Hematopoietic multipotent progenitor cell treated with erythropoietin and hydrocortisone succinate and interleukin-3 and kit ligand, for 15 days (in vitro differentiated cells): ENCODE results near the gene FAM111B.
"Not testable (repeated sequence)": the region's sequence is repeated elsewhere in the genome, so short reads cannot be mapped to it uniquely, and the experiment has no call there.

Experiments
- DNase-seq: peaks from one replicate; pipeline ENCODE4 v3.0.0-alpha.2; 2015; ENCODE audit warnings: low spot score

The FAM111B gene

GRCh38 chr11:59106363-59107336 is at the start of gene FAM111B:
Gene FAM111B, plus strand, starts transcription at chr11:59107237. Its CDS starts 2,389 bp downstream, at chr11:59109626.
- peak; percentile 31 for DNase-seq

GRCh38 chr11:59058120-59059033 is 48.7 kb upstream of the FAM111B start:
- DNase-seq: peak; percentile 52

- not testable (repeated sequence) for DNase-seq
These were observed 46.9 kb upstream of the FAM111B start for GRCh38 chr11:59060096-59060495.

GRCh38 chr11:59062602-59063529 is 44.2 kb upstream of the FAM111B start:
- DNase-seq: no peak

GRCh38 chr11:59063996-59064727 is 42.9 kb upstream of the FAM111B start:
- not testable (repeated sequence) for DNase-seq

GRCh38 chr11:59069087-59069486 is 38.0 kb upstream of the FAM111B start:
- DNase-seq: no peak

GRCh38 chr11:59076876-59077571 is 30.0 kb upstream of the FAM111B start:
- no peak for DNase-seq

GRCh38 chr11:59078435-59078834 is 28.6 kb upstream of the FAM111B start:
- DNase-seq: no peak

- DNase-seq: no peak
These were observed 28.0 kb upstream of the FAM111B start for GRCh38 chr11:59079086-59079485.

GRCh38 chr11:59080421-59080820 is 26.6 kb upstream of the FAM111B start:
- not testable (repeated sequence) for DNase-seq

GRCh38 chr11:59081430-59082020 is 25.5 kb upstream of the FAM111B start:
- DNase-seq: not testable (repeated sequence)

- not testable (repeated sequence) for DNase-seq
These were observed 21.0 kb upstream of the FAM111B start, which contains the start of gene GLYATL1B for GRCh38 chr11:59086007-59086406. Gene GLYATL1B, plus strand, starts transcription at chr11:59086307. Its CDS starts 0 bp downstream, at chr11:59086307.

- DNase-seq: no peak
These were observed 18.9 kb upstream of the FAM111B start for GRCh38 chr11:59088162-59088561.

GRCh38 chr11:59093576-59093975 is 13.5 kb upstream of the FAM111B start:
- DNase-seq: not testable (repeated sequence)

GRCh38 chr11:59095225-59095624 is 11.8 kb upstream of the FAM111B start:
- DNase-seq: not testable (repeated sequence)

- not testable (repeated sequence) for DNase-seq
These were observed 11.0 kb upstream of the FAM111B start for GRCh38 chr11:59095972-59096575.

GRCh38 chr11:59097113-59097708 is 9.8 kb upstream of the FAM111B start:
- peak; percentile 54 for DNase-seq

GRCh38 chr11:59097938-59098337 is 9.1 kb upstream of the FAM111B start:
- not testable (repeated sequence) for DNase-seq
